Dendritic cell treated with granulocyte-macrophage colony-stimulating factor and Interleukin-4, amounts not matched to agents 40 ng/mL and 50 ng/mL, for 4 days (primary cell): ENCODE results near the gene RPSA.
"Not testable (repeated sequence)": the region's sequence is repeated elsewhere in the genome, so short reads cannot be mapped to it uniquely, and the experiment has no call there.

Source experiments
- H3K27ac Mint-ChIP-seq: one replicate; pipeline ENCODE4 v1.8.0; 2022; ENCODE audit warnings: mild to moderate bottlenecking, mixed read lengths
- H3K27me3 Mint-ChIP-seq: one replicate; pipeline ENCODE4 v1.8.0; 2022; ENCODE audit warnings: mild to moderate bottlenecking, mixed read lengths
- H3K36me3 Mint-ChIP-seq: one replicate; pipeline ENCODE4 v1.8.0; 2022; ENCODE audit warnings: low read depth, mixed read lengths
- H3K4me1 Mint-ChIP-seq: one replicate; pipeline ENCODE4 v1.8.0; 2022; ENCODE audit warnings: low read depth, mixed read lengths
- H3K4me3 Mint-ChIP-seq: one replicate; pipeline ENCODE4 v1.8.0; 2022; ENCODE audit warnings: mild to moderate bottlenecking, moderate library complexity, mixed read lengths
- H3K9me3 Mint-ChIP-seq: one replicate; pipeline ENCODE4 v1.8.0; 2022; ENCODE audit warnings: mixed read lengths
- intact Hi-C: fragments of 100-400 bp; cut with micrococcal nuclease; formaldehyde crosslinking; loops from one replicate; pipeline ENCODE4 v1.15.0; 2022

Gene RPSA

GRCh38 chr3:39440316-39440715 is 33.8 kb downstream of the RPSA start:
- intact Hi-C loops = no loop called here
- Mint-ChIP-seq H3K9me3 (no peaks in the 10 kb centered on the region), H3K27me3 (peaks cover 2% of the 10 kb centered on the region), H3K36me3 (no peaks in the 10 kb centered on the region), H3K27ac (no peak overlapping the region), H3K4me3 (no peak overlapping the region), H3K4me1 (no peaks in the 10 kb centered on the region)

GRCh38 chr3:39443530-39443929 is 37.0 kb downstream of the RPSA start:
- Mint-ChIP-seq H3K4me1 (no peaks in the 10 kb centered on the region), H3K27ac (no peak overlapping the region), H3K9me3 (no peaks in the 10 kb centered on the region), H3K36me3 (no peaks in the 10 kb centered on the region), H3K4me3 (no peak overlapping the region), H3K27me3 (peaks cover 2% of the 10 kb centered on the region)
- intact Hi-C loops = no loop called here

- Mint-ChIP-seq H3K27me3 (peaks cover 2% of the 10 kb centered on the region), H3K4me3 (no peak overlapping the region), H3K9me3 (no peaks in the 10 kb centered on the region), H3K27ac (no peak overlapping the region), H3K4me1 (no peaks in the 10 kb centered on the region), H3K36me3 (no peaks in the 10 kb centered on the region)
- intact Hi-C loops = no loop called here
Observed at GRCh38 chr3:39445927-39446326, 39.4 kb downstream of the RPSA start.

GRCh38 chr3:39446444-39446843 is 39.9 kb downstream of the RPSA start:
- Mint-ChIP-seq H3K4me3 (no peak overlapping the region), H3K27ac (no peak overlapping the region), H3K4me1 (no peaks in the 10 kb centered on the region), H3K27me3 (peaks cover 2% of the 10 kb centered on the region), H3K9me3 (no peaks in the 10 kb centered on the region), H3K36me3 (no peaks in the 10 kb centered on the region)
- intact Hi-C loops = no loop called here

GRCh38 chr3:39447637-39448483 is 41.3 kb downstream of the RPSA start:
- H3K27ac Mint-ChIP-seq = no peak overlapping the region
- no peak overlapping the region for H3K4me3 Mint-ChIP-seq
- H3K27me3 Mint-ChIP-seq = peaks cover 6% of the 10 kb centered on the region
- H3K36me3 Mint-ChIP-seq = no peaks in the 10 kb centered on the region
- H3K4me1 Mint-ChIP-seq = no peaks in the 10 kb centered on the region
- H3K9me3 Mint-ChIP-seq = no peaks in the 10 kb centered on the region
- intact Hi-C loops = loop anchor here (2.0 kb wide), 1 partner anchor 51 kb away; no protein-coding TSS in a partner anchor

- no peak overlapping the region for H3K27ac Mint-ChIP-seq
- H3K36me3 Mint-ChIP-seq = no peaks in the 10 kb centered on the region
- peaks cover 10% of the 10 kb centered on the region for H3K27me3 Mint-ChIP-seq
- H3K4me1 Mint-ChIP-seq = no peaks in the 10 kb centered on the region
- intact Hi-C loops = loop anchor here (2.0 kb wide), 1 partner anchor 50 kb away; no protein-coding TSS in a partner anchor
- no peaks in the 10 kb centered on the region for H3K9me3 Mint-ChIP-seq
- no peak overlapping the region for H3K4me3 Mint-ChIP-seq
Observed at GRCh38 chr3:39448506-39449233, 42.1 kb downstream of the RPSA start.

GRCh38 chr3:39449796-39450195 is 43.3 kb downstream of the RPSA start:
- intact Hi-C loops = loop anchor here (2.0 kb wide), 1 partner anchor 49 kb away; no protein-coding TSS in a partner anchor
- H3K36me3 Mint-ChIP-seq = no peaks in the 10 kb centered on the region
- H3K27ac Mint-ChIP-seq = no peak overlapping the region
- no peaks in the 10 kb centered on the region for H3K4me1 Mint-ChIP-seq
- H3K9me3 Mint-ChIP-seq = no peaks in the 10 kb centered on the region
- no peak overlapping the region for H3K4me3 Mint-ChIP-seq
- peaks cover 8% of the 10 kb centered on the region for H3K27me3 Mint-ChIP-seq

GRCh38 chr3:39453134-39453533 is 46.6 kb downstream of the RPSA start:
- Mint-ChIP-seq H3K4me3 (no peak overlapping the region), H3K36me3 (no peaks in the 10 kb centered on the region)
- intact Hi-C loops = no loop called here

GRCh38 chr3:39453872-39454271 is 47.4 kb downstream of the RPSA start:
- H3K27me3 Mint-ChIP-seq, H3K9me3 Mint-ChIP-seq, H3K36me3 Mint-ChIP-seq, intact Hi-C loops, H3K4me3 Mint-ChIP-seq, H3K27ac Mint-ChIP-seq, H3K4me1 Mint-ChIP-seq: not testable (repeated sequence)

More at GRCh38 chr3:39453134-39453533, 46.6 kb downstream of the RPSA start:
- no peaks in the 10 kb centered on the region for H3K9me3 Mint-ChIP-seq
- H3K27ac Mint-ChIP-seq = no peak overlapping the region
- H3K4me1 Mint-ChIP-seq = no peaks in the 10 kb centered on the region
- peaks cover 8% of the 10 kb centered on the region for H3K27me3 Mint-ChIP-seq

- no peak overlapping the region for H3K27ac Mint-ChIP-seq
- H3K4me1 Mint-ChIP-seq = no peaks in the 10 kb centered on the region
- intact Hi-C loops = no loop called here
- peaks cover 8% of the 10 kb centered on the region for H3K27me3 Mint-ChIP-seq
- no peaks in the 10 kb centered on the region for H3K9me3 Mint-ChIP-seq
- no peaks in the 10 kb centered on the region for H3K36me3 Mint-ChIP-seq
- no peak overlapping the region for H3K4me3 Mint-ChIP-seq
Observed at GRCh38 chr3:39454591-39455217, 48.2 kb downstream of the RPSA start.

- no peaks in the 10 kb centered on the region for H3K9me3 Mint-ChIP-seq
- peaks cover 8% of the 10 kb centered on the region for H3K27me3 Mint-ChIP-seq
- no peaks in the 10 kb centered on the region for H3K36me3 Mint-ChIP-seq
- H3K27ac Mint-ChIP-seq = no peak overlapping the region
- H3K4me1 Mint-ChIP-seq = no peaks in the 10 kb centered on the region
- intact Hi-C loops = no loop called here
- H3K4me3 Mint-ChIP-seq = no peak overlapping the region
Observed at GRCh38 chr3:39456159-39456558, 49.6 kb downstream of the RPSA start.

GRCh38 chr3:39457361-39457760 is 50.8 kb downstream of the RPSA start:
- no peaks in the 10 kb centered on the region for H3K36me3 Mint-ChIP-seq
- no peak overlapping the region for H3K27ac Mint-ChIP-seq
- H3K4me3 Mint-ChIP-seq = no peak overlapping the region
- intact Hi-C loops = no loop called here
- H3K9me3 Mint-ChIP-seq = no peaks in the 10 kb centered on the region
- peaks cover 5% of the 10 kb centered on the region for H3K27me3 Mint-ChIP-seq
- no peaks in the 10 kb centered on the region for H3K4me1 Mint-ChIP-seq

GRCh38 chr3:39458579-39458978 is 52.1 kb downstream of the RPSA start:
- H3K27me3 Mint-ChIP-seq, H3K36me3 Mint-ChIP-seq, H3K9me3 Mint-ChIP-seq, H3K27ac Mint-ChIP-seq, H3K4me3 Mint-ChIP-seq, intact Hi-C loops, H3K4me1 Mint-ChIP-seq: not testable (repeated sequence)

- Mint-ChIP-seq H3K27ac (no peak overlapping the region), H3K9me3 (no peaks in the 10 kb centered on the region), H3K36me3 (no peaks in the 10 kb centered on the region), H3K4me3 (no peak overlapping the region), H3K4me1 (no peaks in the 10 kb centered on the region), H3K27me3 (peaks cover 1% of the 10 kb centered on the region)
- intact Hi-C loops = no loop called here
Observed at GRCh38 chr3:39460677-39461076, 54.2 kb downstream of the RPSA start.
